Calu3 (cell line): ENCODE measurements around the gene LLGL2. TPM values are rescaled to one million over a fixed set of nuclear protein-coding genes. Genes with fewer than 3 reads are reported as not detected.

ENCODE experiments used
- BruUV-seq: library from RNA; stranded (reverse); fragments of 400-500 nt; replicated peaks from 2 replicates; lab custom pipeline; 2021; lab: Mats Ljungman, UMichigan
- CTCF ChIA-PET: fragments of 300-600 bp; sonication (Branson Sonifier 250); formaldehyde crosslinking; loops from one replicate; lab custom pipeline; 2022; ENCODE audit warnings: antibody characterized with exemption; lab: Charles Lee
- DNase-seq: peaks from one replicate; pipeline ENCODE4 v3.0.0; 2022
- H3K27ac Mint-ChIP-seq: one replicate; pipeline ENCODE4 v1.8.0; 2022; ENCODE audit warnings: mixed read lengths; ENCODE audit not compliant: unreplicated experiment
- H3K27me3 Mint-ChIP-seq: one replicate; pipeline ENCODE4 v1.8.0; 2022; ENCODE audit warnings: mixed read lengths; ENCODE audit not compliant: unreplicated experiment
- H3K36me3 Mint-ChIP-seq: one replicate; pipeline ENCODE4 v1.8.0; 2022; ENCODE audit warnings: mild to moderate bottlenecking, moderate library complexity, mixed read lengths; ENCODE audit not compliant: insufficient read depth, unreplicated experiment
- H3K4me1 Mint-ChIP-seq: one replicate; pipeline ENCODE4 v1.8.0; 2022; ENCODE audit warnings: mild to moderate bottlenecking, low read depth, mixed read lengths; ENCODE audit not compliant: unreplicated experiment
- H3K4me3 Mint-ChIP-seq: one replicate; pipeline ENCODE4 v1.8.0; 2022; ENCODE audit warnings: mild to moderate bottlenecking, low read depth, moderate library complexity, mixed read lengths; ENCODE audit not compliant: unreplicated experiment
- H3K9me3 Mint-ChIP-seq: one replicate; pipeline ENCODE4 v1.8.0; 2022; ENCODE audit warnings: low read depth, mixed read lengths; ENCODE audit not compliant: unreplicated experiment
- intact Hi-C: fragments of 100-400 bp; cut with micrococcal nuclease; formaldehyde crosslinking; loops from one replicate; pipeline ENCODE4 v1.10.0; 2022; ENCODE audit not compliant: unreplicated experiment
- total RNA-seq: library from RNA; stranded (reverse); gene quantifications from 2 replicates; pipeline ENCODE4 v1.2.3, GENCODE V29; 2022
- TF ChIP-seq, protein P1 (sequence below): fragments of 200-600 bp; IDR thresholded peaks from one replicate; pipeline ENCODE4 v1.8.0; 2022; ENCODE audit warnings: antibody characterized with exemption; ENCODE audit not compliant: unreplicated experiment

Gene LLGL2
- total RNA-seq, 1 experiment from 2014 or later: 208 TPM

DNA sequence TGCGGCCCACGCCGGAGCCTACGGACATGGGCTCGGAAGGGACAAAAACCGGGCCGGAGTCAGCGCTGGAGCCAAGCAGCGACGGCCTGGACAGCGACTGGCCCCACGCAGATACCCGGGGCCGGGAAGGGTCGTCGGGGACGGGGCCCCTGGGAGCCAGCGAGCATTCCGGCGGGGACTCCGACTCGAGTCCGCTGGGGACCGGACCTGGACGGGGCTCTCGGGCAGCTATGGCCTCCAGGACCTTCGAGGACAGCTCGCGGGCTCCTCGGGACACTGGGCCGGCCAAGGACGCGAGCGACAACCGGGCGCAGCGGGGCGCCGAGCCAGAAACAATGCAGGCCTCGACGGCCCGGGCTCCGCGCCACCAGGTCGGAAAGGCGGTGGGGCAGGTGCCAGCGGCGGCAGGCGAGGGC lies 63.1 kb downstream of the LLGL2 start:
- H3K27me3 Mint-ChIP-seq: peaks cover 15% of the 10 kb centered on the region
- CTCF ChIA-PET: interaction anchor here (0.5 to 1.5 kb wide), 6 partner anchors 11 to 72 kb away, joined by 3 to 5 read pairs (median 4); partner anchors contain the start of genes SMIM5 and TSEN54
- no peaks in the 10 kb centered on the region for H3K4me1 Mint-ChIP-seq
- peaks cover 9% of the 10 kb centered on the region for H3K36me3 Mint-ChIP-seq
- TSS peak; percentile 80 for BruUV-seq
- TF ChIP-seq, protein P1, sequence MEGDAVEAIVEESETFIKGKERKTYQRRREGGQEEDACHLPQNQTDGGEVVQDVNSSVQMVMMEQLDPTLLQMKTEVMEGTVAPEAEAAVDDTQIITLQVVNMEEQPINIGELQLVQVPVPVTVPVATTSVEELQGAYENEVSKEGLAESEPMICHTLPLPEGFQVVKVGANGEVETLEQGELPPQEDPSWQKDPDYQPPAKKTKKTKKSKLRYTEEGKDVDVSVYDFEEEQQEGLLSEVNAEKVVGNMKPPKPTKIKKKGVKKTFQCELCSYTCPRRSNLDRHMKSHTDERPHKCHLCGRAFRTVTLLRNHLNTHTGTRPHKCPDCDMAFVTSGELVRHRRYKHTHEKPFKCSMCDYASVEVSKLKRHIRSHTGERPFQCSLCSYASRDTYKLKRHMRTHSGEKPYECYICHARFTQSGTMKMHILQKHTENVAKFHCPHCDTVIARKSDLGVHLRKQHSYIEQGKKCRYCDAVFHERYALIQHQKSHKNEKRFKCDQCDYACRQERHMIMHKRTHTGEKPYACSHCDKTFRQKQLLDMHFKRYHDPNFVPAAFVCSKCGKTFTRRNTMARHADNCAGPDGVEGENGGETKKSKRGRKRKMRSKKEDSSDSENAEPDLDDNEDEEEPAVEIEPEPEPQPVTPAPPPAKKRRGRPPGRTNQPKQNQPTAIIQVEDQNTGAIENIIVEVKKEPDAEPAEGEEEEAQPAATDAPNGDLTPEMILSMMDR: no peak
- H3K9me3 Mint-ChIP-seq: no peaks in the 10 kb centered on the region
- intact Hi-C loops: loop anchor here (5.0 to 10.0 kb wide), 2 partner anchors 71 to 164 kb away; partner anchors contain the start of genes CASKIN2 and TSEN54
- DNase-seq: no peak
- peak overlapping the region; percentile 64 for H3K4me3 Mint-ChIP-seq
- no peak overlapping the region for H3K27ac Mint-ChIP-seq

DNA sequence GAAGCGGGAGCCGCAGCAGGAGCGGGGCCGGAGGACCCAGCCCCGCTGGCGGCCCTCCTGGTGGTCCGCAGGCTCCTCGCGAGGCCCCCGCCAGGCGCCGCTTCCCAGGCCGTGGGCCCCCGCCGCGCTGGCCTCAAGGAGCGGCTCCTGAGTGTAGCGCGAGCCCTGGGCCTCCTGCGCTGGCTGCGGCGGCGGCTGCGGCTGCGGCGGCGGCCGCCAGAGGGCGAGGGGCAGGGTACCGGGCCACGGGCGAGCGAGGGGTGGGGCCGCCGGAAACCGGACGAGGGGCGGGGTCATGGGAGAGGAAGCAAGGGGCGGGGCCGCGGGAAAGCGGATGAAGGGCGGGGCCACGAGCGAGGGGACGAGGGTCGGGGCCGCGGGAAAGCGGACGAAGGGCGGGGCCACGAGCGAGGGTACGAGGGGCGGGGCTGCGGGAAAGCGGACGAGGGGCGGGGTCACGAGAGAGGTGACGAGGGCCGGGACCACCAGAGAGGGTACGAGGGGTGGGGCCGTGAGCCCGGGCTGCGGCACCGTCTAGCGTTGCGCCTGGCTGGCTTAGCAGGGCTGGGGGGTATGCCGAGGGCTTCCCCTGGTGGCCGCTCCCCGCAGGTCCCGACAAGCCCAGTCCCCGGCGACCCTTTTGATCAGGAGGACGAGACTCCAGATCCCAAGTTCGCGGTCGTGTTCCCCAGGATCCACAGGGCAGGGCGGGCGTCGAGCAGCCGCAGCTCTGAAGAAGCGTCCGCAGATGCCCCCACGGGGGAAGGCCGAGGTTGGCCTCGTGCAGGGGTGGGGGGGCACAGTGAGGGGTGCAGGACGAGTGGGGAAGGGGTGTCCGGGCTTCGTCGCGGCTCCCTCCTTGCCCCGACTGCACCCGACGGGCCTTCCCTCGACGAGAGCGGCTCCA lies 63.8 kb downstream of the LLGL2 start:
- TF ChIP-seq, protein P1: peak; percentile 61
- Mint-ChIP-seq H3K36me3 (peaks cover 7% of the 10 kb centered on the region), H3K27me3 (peaks cover 15% of the 10 kb centered on the region), H3K27ac (no peak overlapping the region), H3K4me1 (no peaks in the 10 kb centered on the region), H3K4me3 (peak overlapping the region; percentile 64), H3K9me3 (no peaks in the 10 kb centered on the region)
- intact Hi-C loops: loop anchor here (5.0 to 10.0 kb wide), 2 partner anchors 72 to 164 kb away; partner anchors contain the start of genes CASKIN2 and TSEN54
- CTCF ChIA-PET: interaction anchor here (0.8 to 2.9 kb wide), 3 partner anchors 12 to 47 kb away, joined by 3 to 12 read pairs (median 4); no protein-coding TSS in a partner anchor
- DNase-seq: peak; percentile 95
- BruUV-seq: no TSS peak

DNA sequence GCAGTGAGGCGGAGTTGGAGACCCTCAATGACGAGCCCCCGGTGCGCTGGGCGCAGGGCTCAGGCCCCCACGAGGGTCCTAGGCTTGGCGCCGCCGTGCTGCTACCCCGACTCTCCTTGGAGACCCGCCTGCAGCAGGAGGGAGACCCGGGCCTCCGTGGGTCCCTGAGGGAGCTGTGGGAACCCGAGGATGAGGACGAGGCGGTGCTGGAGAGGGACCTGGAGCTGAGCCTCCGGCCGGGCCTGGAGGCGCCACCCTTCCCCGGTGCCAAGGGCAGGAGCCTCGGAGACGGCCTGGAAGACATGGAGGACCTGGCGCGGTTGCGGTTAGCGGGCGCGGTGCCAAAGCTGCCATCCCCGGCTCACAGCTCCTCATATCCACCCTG lies 64.4 kb downstream of the LLGL2 start:
- no peak for DNase-seq
- Mint-ChIP-seq H3K4me1 (no peaks in the 10 kb centered on the region), H3K9me3 (no peaks in the 10 kb centered on the region), H3K27me3 (peaks cover 15% of the 10 kb centered on the region), H3K4me3 (no peak overlapping the region), H3K27ac (no peak overlapping the region), H3K36me3 (peaks cover 5% of the 10 kb centered on the region)
- intact Hi-C loops: loop anchor here (5.0 to 10.0 kb wide), 2 partner anchors 73 to 165 kb away; partner anchors contain the start of genes CASKIN2 and TSEN54
- TF ChIP-seq, protein P1: no peak
- no TSS peak for BruUV-seq
- CTCF ChIA-PET: interaction anchor here (0.6 to 2.9 kb wide), 3 partner anchors 11 to 196 kb away, joined by 3 to 12 read pairs (median 5); partner anchors contain the start of gene LLGL2

DNA sequence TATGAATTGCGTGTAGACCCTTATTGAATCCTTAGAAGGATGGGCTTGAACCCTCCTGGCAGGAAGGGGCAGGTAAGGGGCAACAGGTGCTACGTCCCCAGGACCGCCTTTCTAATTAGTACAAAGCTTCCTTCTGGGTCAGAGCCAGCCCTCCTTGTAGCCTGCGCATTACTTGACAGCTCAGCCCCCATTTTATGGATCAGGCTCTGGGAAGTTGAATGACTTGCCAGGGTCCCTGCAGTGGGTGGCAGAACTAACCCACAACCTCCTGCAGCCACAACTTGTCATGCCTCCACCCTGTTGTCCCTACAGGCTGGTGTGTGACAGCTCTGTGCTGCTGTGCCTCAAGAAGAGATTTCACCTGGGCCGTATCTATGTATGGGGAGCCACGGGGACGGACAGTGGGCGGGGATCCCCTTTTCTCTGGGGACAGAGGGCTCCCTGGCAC lies 64.8 kb downstream of the LLGL2 start:
- intact Hi-C loops: no loop called here
- CTCF ChIA-PET: interaction anchor here (0.6 to 2.9 kb wide), 3 partner anchors 11 to 196 kb away, joined by 3 to 12 read pairs (median 5); partner anchors contain the start of gene LLGL2
- Mint-ChIP-seq H3K36me3 (peaks cover 5% of the 10 kb centered on the region), H3K27ac (no peak overlapping the region), H3K4me3 (no peak overlapping the region), H3K4me1 (no peaks in the 10 kb centered on the region), H3K27me3 (peaks cover 15% of the 10 kb centered on the region), H3K9me3 (no peaks in the 10 kb centered on the region)
- BruUV-seq: TSS peak; percentile 13
- TF ChIP-seq, protein P1: no peak
- DNase-seq: no peak
